ENCODE results near the gene FAM193B.

FAM193B gene

GRCh38 chr5:177511796-177512675, 42.3 kb downstream of the FAM193B start:
- no peak for TF ChIP-seq CTCF (IDR thresholded peaks at IDR 0.05; ENCODE audit: control insufficient read depth, extremely low read depth, insufficient read depth)
- DNase-seq (ENCODE audit: low read depth), result no peak
- H3K4me3 ChIP-seq (ENCODE audit: low read depth, low read length), result no peak overlapping the region

DNA sequence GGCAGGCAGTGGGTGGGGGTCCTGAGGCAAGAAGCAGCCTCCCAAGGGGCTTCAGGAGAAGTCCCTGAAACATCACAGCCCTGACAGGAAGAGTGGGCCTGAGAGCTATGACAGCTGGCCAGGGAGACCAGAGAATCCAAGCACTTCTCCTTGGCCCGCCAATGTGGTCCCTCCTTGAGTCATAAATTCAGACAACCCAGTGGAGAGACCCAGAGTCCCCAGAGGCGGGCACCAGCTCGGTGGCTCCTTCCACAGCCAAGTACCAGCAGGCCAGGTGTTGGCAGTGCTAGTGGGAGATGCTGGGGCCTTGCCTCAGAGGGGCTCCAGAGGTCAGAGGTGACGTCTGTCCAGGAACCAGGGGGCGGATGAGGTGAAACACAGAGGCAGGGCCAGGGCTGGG, 43.2 kb downstream of the FAM193B start:
- H3K4me3 ChIP-seq (ENCODE audit: low read depth, low read length), result no peak overlapping the region
- DNase-seq (ENCODE audit: low read depth), result no peak
- TF ChIP-seq CTCF (IDR thresholded peaks at IDR 0.05; ENCODE audit: control insufficient read depth, extremely low read depth, insufficient read depth), result no peak

GRCh38 chr5:177510567-177511053, 43.8 kb downstream of the FAM193B start:
- no peak for TF ChIP-seq CTCF (IDR thresholded peaks at IDR 0.05; ENCODE audit: control insufficient read depth, extremely low read depth, insufficient read depth)
- no peak for DNase-seq (ENCODE audit: low read depth)
- H3K4me3 ChIP-seq (ENCODE audit: low read depth, low read length), result no peak overlapping the region

DNA sequence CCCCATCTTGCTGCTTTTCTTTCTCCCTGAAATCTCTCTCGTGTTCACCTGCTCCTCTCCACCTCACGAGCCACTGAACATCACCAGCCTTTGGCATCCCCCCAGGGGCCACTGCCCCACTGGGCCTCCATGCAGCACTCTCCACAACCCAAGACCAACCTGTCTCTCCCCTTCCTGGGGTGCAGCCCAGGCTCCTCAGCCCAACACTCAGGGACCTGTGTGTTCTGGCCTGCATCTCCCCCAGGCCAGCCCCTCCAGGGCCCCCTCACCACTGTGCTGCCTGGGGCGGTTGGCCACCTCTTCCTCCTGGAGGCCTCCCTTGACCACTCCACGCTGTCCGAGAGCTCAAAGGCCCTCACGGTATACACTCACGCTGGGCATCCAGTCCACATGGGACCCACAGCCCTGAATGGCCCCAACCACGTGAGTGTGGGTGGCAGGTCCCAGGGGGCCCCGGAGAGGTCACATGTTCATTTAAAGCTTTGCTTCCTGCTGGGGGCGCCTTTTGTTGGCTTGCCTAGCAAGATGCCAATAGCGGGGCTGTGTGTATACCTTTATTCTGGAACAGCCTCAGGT, 44.3 kb downstream of the FAM193B start:
- H3K4me3 ChIP-seq (ENCODE audit: low read depth, low read length), result no peak overlapping the region
- no peak for DNase-seq (ENCODE audit: low read depth)
- TF ChIP-seq CTCF (IDR thresholded peaks at IDR 0.05; ENCODE audit: control insufficient read depth, extremely low read depth, insufficient read depth), result no peak

DNA sequence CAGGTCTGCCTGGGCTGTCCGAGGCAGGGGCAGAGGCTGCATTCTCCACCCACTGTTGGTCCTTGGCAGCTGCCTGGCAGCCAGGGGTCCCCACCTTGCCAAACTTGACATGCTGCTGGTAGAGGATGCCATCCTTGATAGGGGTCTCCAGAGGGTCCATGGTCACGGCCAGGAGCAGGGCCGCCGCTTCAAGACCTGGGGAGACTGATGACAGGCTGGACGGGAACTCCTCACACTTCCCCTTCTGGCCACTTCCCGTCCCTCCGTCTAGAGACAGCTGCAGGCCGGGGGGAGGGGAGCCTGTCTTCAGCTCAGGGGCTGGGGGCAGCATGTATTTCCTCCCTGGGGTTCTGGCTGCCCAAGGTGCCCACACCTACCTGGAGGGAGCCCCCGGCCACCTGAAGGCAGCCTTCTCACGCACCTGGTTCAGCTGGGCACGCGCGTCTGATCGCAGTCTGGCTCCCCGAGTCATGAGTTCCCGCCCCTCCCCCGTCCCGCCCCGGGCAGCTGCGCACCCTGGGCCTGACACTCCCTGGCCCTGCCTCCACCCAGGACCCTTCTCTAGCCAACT, 44.9 kb downstream of the FAM193B start, which contains the start of gene DOK3:
DOK3 (minus strand) TSS at position 446 of the 571 bp plus-strand sequence; CDS start at position 160, 286 bp downstream.
- DNase-seq (ENCODE audit: low read depth), result no peak
- no peak for TF ChIP-seq CTCF (IDR thresholded peaks at IDR 0.05; ENCODE audit: control insufficient read depth, extremely low read depth, insufficient read depth)
- no peak within 1 kb of the TSS for H3K4me3 ChIP-seq (ENCODE audit: low read depth, low read length)

- no peak overlapping the region for H3K4me3 ChIP-seq (ENCODE audit: low read depth, low read length)
- no peak for DNase-seq (ENCODE audit: low read depth)
- TF ChIP-seq CTCF (IDR thresholded peaks at IDR 0.05; ENCODE audit: control insufficient read depth, extremely low read depth, insufficient read depth), result no peak
These were observed 45.5 kb downstream of the FAM193B start for GRCh38 chr5:177508837-177509236.
